ENCODE results near the gene KRIT1. TPM values are rescaled to one million over a fixed set of nuclear protein-coding genes. Genes with fewer than 3 reads are reported as not detected.

The KRIT1 gene
- total and polyA plus RNA-seq, 2 donors (not counting 3 experiments of a cell fraction or from before 2014, with no cell fraction given), result 22.8 to 43.7 TPM

DNA sequence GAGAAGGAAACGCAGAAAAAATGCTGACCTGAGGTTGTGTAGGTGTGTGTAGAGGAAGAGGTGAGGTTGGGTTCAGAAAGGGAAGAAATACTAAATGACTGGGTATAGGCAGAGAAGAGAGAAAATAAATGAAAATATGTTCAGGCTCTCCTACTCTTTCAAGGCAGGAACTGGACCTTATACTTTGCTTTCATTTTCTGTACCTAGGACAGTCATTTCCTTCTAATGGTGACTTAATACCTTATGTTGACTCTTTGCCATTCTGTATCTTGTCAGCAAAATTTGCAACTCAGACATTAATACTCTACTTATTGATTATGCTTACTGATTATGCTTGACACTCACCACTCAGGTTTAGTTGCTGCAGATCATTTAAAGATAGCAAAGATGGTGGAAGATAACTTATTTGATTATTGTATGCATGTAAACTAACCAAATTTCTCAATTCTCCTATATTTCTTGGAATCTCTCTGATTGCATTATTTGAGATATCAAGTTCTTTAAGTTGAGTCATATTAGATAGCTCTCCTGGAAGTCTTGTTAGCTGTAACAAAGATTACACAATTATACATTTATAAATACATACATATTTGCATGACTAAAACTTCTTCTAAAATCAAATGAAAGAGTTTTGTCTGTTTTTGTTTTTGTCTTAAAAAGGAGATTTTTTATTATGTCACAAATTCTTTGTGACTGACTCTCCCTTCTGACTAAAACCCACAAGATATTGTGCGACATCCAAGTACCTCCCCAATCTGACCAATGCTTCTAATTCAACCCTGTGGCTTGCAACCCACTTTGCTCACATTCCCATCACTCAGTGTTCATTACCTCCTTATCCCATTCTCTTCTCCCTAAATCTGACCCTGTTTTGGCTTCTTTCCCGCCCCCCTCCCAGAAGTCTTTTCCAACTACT, 86.8 kb downstream of the KRIT1 start:
- H3K27me3 ChIP-seq (ENCODE audit: control insufficient read depth in 2 of 2, insufficient read depth in 2 of 2, low read length in 2 of 2), result no peaks in the 10 kb centered on the region
- CTCF ChIA-PET, result interaction anchor here (1.3 kb wide), 1 partner anchor 21 kb away, joined by 5 read pairs; the partner anchor contains the start of gene LRRD1
- H3K9me3 ChIP-seq (replicated peaks; ENCODE audit: control insufficient read depth, insufficient read depth, low read length), result no peaks in the 10 kb centered on the region
- no peaks in the 10 kb centered on the region for H4K20me1 ChIP-seq (replicated peaks; ENCODE audit: control insufficient read depth, extremely low read depth, insufficient read depth, low read length)
- no peak overlapping the region for H2AFZ ChIP-seq (ENCODE audit: low read depth, low read length)
- H3K79me2 ChIP-seq (ENCODE audit: control insufficient read depth, insufficient read depth, low read length), result no peaks in the 10 kb centered on the region
- H3K36me3 ChIP-seq (ENCODE audit: control insufficient read depth in 2 of 2, extremely low read depth in 1 of 2, insufficient read depth in 2 of 2, low read length in 2 of 2), result no peaks in the 10 kb centered on the region
- TF ChIP-seq EZH2 (IDR thresholded peaks at IDR 0.05; ENCODE audit: borderline replicate concordance, low read depth, low read length, severe bottlenecking) (no peak), MYC (IDR thresholded peaks at IDR 0.05; ENCODE audit: low read depth, low read length) (no peak), JUN (IDR thresholded peaks at IDR 0.05; ENCODE audit: borderline replicate concordance, insufficient read depth, insufficient read length, low read depth) (no peak), POLR2AphosphoS5 (IDR thresholded peaks at IDR 0.05; ENCODE audit: insufficient read depth, low read depth, low read length) (no peak), POLR2A (IDR thresholded peaks at IDR 0.05; ENCODE audit: low read depth, low read length) (no peak), GATA2 (IDR thresholded peaks at IDR 0.05; ENCODE audit: insufficient read depth, insufficient read length, low read depth, low read length) (no peak), FOS (IDR thresholded peaks at IDR 0.05; ENCODE audit: borderline replicate concordance, insufficient read depth, low read length) (no peak)
- TF ChIP-seq, protein P1, sequence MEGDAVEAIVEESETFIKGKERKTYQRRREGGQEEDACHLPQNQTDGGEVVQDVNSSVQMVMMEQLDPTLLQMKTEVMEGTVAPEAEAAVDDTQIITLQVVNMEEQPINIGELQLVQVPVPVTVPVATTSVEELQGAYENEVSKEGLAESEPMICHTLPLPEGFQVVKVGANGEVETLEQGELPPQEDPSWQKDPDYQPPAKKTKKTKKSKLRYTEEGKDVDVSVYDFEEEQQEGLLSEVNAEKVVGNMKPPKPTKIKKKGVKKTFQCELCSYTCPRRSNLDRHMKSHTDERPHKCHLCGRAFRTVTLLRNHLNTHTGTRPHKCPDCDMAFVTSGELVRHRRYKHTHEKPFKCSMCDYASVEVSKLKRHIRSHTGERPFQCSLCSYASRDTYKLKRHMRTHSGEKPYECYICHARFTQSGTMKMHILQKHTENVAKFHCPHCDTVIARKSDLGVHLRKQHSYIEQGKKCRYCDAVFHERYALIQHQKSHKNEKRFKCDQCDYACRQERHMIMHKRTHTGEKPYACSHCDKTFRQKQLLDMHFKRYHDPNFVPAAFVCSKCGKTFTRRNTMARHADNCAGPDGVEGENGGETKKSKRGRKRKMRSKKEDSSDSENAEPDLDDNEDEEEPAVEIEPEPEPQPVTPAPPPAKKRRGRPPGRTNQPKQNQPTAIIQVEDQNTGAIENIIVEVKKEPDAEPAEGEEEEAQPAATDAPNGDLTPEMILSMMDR (IDR thresholded peaks at IDR 0.05; ENCODE audit: extremely low read depth in 1 of 2, insufficient read depth in 1 of 2, low read depth in 1 of 2, low read length in 2 of 2), result no peak
- TF ChIP-seq, protein P2, sequence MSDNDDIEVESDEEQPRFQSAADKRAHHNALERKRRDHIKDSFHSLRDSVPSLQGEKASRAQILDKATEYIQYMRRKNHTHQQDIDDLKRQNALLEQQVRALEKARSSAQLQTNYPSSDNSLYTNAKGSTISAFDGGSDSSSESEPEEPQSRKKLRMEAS (IDR thresholded peaks at IDR 0.05; ENCODE audit: insufficient read depth, insufficient read length), result no peak
- DNase-seq (ENCODE audit: low read depth, low spot score) (no peak), FAIRE-seq (no peak)
- H3K4me1 ChIP-seq (ENCODE audit: control insufficient read depth, extremely low read depth, insufficient read depth, low read length), result no peaks in the 10 kb centered on the region
- no peak overlapping the region for H3K9ac ChIP-seq (replicated peaks; ENCODE audit: extremely low read depth, insufficient read depth, low read length)
- intact Hi-C loops (cut with micrococcal nuclease), result no loop called here
- no peak overlapping the region for H3K4me2 ChIP-seq (ENCODE audit: insufficient read depth, low read length)
- H3K9me1 ChIP-seq (replicated peaks; ENCODE audit: control insufficient read depth, extremely low read depth, insufficient read depth, low read length), result no peaks in the 10 kb centered on the region
- POLR2A ChIA-PET, result no interaction called here
- BruUV-seq (replicated peaks), result no TSS peak
- H3K4me3 ChIP-seq (replicated peaks in 1 of 3; ENCODE audit: insufficient read depth in 1 of 3, low read depth in 1 of 3, low read length in 3 of 3), result no peak overlapping the region
- H3K27ac ChIP-seq (ENCODE audit: insufficient read depth, low read depth, low read length), result no peak overlapping the region
- dilution Hi-C loops (cut with MboI; ENCODE audit: extremely low pct_ligation_motif_present, low sequenced_read_pairs), result no loop called here
